Heart left ventricle (tissue), 16 donors: ENCODE measurements around the gene SKAP2. TPM values are rescaled to one million over a fixed set of nuclear protein-coding genes. Genes with fewer than 3 reads are reported as not detected.

ENCODE experiments used
- ATAC-seq, 4 donors: fragments of 200-7000 bp; cut with Tn5 transposase; one replicate each; pipeline ENCODE4 v1.9.1; 2020 to 2022; ENCODE audit warnings: moderate library complexity in 4 of 4, mild to moderate bottlenecking in 3 of 4, moderate number of reproducible peaks in 1 of 4
- DNase-seq, 5 donors: peaks; one replicate each; pipeline ENCODE4 v3.0.0-alpha.2; 2020
- H3K27ac ChIP-seq, 12 donors: fragments of 200-600 bp; sonication (generic) in 4 of 12; one replicate each; pipeline versions ENCODE4 v1.5.0 to v1.8.0; 2016 to 2022; ENCODE audit warnings: mild to moderate bottlenecking in 2 of 12
- H3K27me3 ChIP-seq, 9 donors: fragments of 200-600 bp; sonication (generic) in 2 of 9; one replicate each; pipeline versions ENCODE4 v1.5.1 to v1.8.0; 2016 to 2022; ENCODE audit warnings: mild to moderate bottlenecking in 3 of 9
- H3K36me3 ChIP-seq, 9 donors: fragments of 200-600 bp; sonication (generic) in 2 of 9; one replicate each; pipeline versions ENCODE4 v1.5.0 to v1.8.0; 2018 to 2022; ENCODE audit warnings: mild to moderate bottlenecking in 2 of 9
- H3K4me1 ChIP-seq, 12 donors: fragments of 200-600 bp; sonication (generic) in 4 of 12; one replicate each; pipeline versions ENCODE4 v1.5.0 to v1.8.0; 2016 to 2022; ENCODE audit warnings: mild to moderate bottlenecking in 3 of 12
- H3K4me3 ChIP-seq, 12 donors: fragments of 200-600 bp; sonication (generic) in 4 of 12; one replicate each; pipeline versions ENCODE4 v1.5.0 to v1.8.0; 2017 to 2022; ENCODE audit warnings: mild to moderate bottlenecking in 9 of 12, moderate library complexity in 4 of 12
- H3K9me3 ChIP-seq, 12 donors: fragments of 200-600 bp; sonication (generic) in 4 of 12; one replicate each; pipeline versions ENCODE4 v1.5.0 to v1.8.0; 2016 to 2022; ENCODE audit warnings: mild to moderate bottlenecking in 1 of 12
- POLR2A ChIP-seq, 2 donors: fragments of 450-650 bp; IDR thresholded peaks; one replicate each; pipeline ENCODE4 v1.6.1; 2017; ENCODE audit warnings: antibody characterized with exemption in 2 of 2, mild to moderate bottlenecking in 2 of 2, moderate library complexity in 2 of 2
- WGBS, 4 donors: extraction: QIAGEN DNeasy Blood & Tissue Kit in 2 of 4; methylation state at CpG; one replicate each; pipeline versions ENCODE4 v1.1.5 to v1.1.7; 2013 to 2018; 5-methylcytosine and 5-hydroxymethylcytosine counted together
- intact Hi-C, 10 donors: fragments of 100-400 bp; cut with DNase I; formaldehyde crosslinking; loops; one replicate each; pipeline versions ENCODE4 v1.11.1 to v1.14.2; 2022
- polyA plus RNA-seq, 2 donors: library from polyadenylated mRNA; stranded (reverse); fragments of 200-250 nt; gene quantifications; one replicate each; pipeline ENCODE4 v1.2.3, GENCODE V29; 2013
- total RNA-seq, 9 donors: library from RNA; depleted of rRNA in 2 of 9; stranded (reverse); fragments of >200 nt in 2 of 9; fragmentation: NEBNext Ultra II Directional in 3 of 9; extraction: Animal tissue kit (Norgen Biotek cat#: 25700) in 3 of 9; gene quantifications; one replicate each; pipeline versions ENCODE4 v1.1.0 to v1.2.4, GENCODE V29; 2016 to 2023
- TF ChIP-seq, protein P1 (sequence below), 12 donors: fragments of 200-600 bp; sonication (generic) in 4 of 12; IDR thresholded peaks; one replicate each; pipeline versions ENCODE4 v1.5.0 to v1.8.0; 2018 to 2022; ENCODE audit warnings: antibody characterized with exemption in 12 of 12, mild to moderate bottlenecking in 5 of 12
- donor health status: ischemic (EF 13 %, LVEDD 7.1; RV severe dilation, severe dysfunction).
- donor health status: healthy with polysubstance abuse.
- donor health status: DM: no; HTN: yes; CAD: no.
- donor health status: DM: no; HTN: no; CAD: no.
- donor health status: ischemic (EF 25% LVEDD 6.9; RV normal size, moderate dysfunction).
- donor health status: ischemic (EF 25% LVEDD 5.7; RV mildly dilated, moderate dysfunction).
- donor health status: healthy.
- donor health status: DM: yes; HTN: yes; CAD: no.
- donor health status: ischemic (EF 35%, LVEDD 5.7; RV mildly dilated, moderate dysfunction).
- donor health status: nonischemic (EF 11% LVEDD 7.7; RV severe dilation, severe dysfunction).
- donor health status: DM: yes; HTN: yes; CAD: no.
- donor health status: PGD.
- donor health status: ischemic (EF 29% LVEDD 5.4; RV normal size, mild dysfunction).
- donor health status: nonischemic (EF 23%, LVEDD 6.1; RV moderate dilation, normal function).

Gene SKAP2
- total and polyA plus RNA-seq, 11 donors = 0.99 to 17.3 (median 3.6) TPM

DNA sequence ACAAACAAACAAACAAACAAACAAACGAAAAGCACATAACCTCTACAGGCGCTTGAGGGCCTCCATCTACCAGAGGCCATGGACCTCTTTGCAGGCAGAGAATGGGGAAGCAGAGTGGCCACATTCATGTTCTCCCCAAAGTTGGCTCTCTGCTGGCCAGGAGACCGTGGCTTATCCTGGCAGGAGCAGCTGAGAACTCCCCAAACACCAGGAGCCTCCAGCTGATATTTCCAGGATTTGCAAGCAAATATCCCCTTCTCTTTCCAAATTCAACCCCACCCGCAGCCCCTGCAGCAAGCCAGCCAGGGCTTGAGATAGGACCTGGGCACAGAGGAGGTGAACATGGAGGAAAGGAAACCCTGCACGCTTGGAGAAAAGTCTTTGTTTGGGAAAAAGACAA lies 240.0 kb downstream of the SKAP2 start:
- TF ChIP-seq, protein P1, sequence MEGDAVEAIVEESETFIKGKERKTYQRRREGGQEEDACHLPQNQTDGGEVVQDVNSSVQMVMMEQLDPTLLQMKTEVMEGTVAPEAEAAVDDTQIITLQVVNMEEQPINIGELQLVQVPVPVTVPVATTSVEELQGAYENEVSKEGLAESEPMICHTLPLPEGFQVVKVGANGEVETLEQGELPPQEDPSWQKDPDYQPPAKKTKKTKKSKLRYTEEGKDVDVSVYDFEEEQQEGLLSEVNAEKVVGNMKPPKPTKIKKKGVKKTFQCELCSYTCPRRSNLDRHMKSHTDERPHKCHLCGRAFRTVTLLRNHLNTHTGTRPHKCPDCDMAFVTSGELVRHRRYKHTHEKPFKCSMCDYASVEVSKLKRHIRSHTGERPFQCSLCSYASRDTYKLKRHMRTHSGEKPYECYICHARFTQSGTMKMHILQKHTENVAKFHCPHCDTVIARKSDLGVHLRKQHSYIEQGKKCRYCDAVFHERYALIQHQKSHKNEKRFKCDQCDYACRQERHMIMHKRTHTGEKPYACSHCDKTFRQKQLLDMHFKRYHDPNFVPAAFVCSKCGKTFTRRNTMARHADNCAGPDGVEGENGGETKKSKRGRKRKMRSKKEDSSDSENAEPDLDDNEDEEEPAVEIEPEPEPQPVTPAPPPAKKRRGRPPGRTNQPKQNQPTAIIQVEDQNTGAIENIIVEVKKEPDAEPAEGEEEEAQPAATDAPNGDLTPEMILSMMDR (IDR thresholded peaks at IDR 0.05) = no peak
- no peak for TF ChIP-seq POLR2A (IDR thresholded peaks at IDR 0.05)
- Histone ChIP-seq H3K27me3 (peaks cover 0 to 7% (median 0%) of the 10 kb centered on the region in 9 donors), H3K4me3 (no peak overlapping the region), H3K9me3 (no peaks in the 10 kb centered on the region), H3K36me3 (no peaks in the 10 kb centered on the region), H3K4me1 (no peaks in the 10 kb centered on the region), H3K27ac (no peak overlapping the region)
- WGBS, 4 donors = 76 to 81% (median 78%) methylated on average over 5 of the region's 5 CpGs
- intact Hi-C loops = no loop called here
- no peak for DNase-seq
- ATAC-seq = no peak

DNA sequence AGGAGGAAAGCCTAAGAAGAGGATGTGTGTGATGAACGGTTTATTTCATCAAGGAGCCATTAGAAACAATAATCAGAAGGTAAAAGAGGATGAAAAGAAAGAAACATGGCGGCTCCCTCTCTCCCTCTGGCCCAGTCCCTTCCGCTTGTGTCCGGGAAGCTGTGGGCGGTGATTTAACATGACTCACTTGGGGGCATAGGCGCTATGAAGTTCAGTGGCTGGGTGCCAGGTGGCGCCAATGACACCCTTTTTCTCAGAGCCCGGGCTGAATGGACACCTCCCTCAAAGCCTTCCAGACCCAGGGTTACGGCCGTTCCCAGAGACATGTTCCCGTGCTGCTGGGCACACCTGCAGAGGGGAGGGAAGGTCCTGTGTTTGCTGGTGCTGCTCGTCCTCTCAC lies 244.0 kb downstream of the SKAP2 start:
- Histone ChIP-seq H3K9me3 (no peaks in the 10 kb centered on the region), H3K4me3 (no peak overlapping the region), H3K4me1 (no peaks in the 10 kb centered on the region), H3K36me3 (no peaks in the 10 kb centered on the region), H3K27ac (no peak overlapping the region), H3K27me3 (peaks cover 0 to 7% (median 0%) of the 10 kb centered on the region in 9 donors)
- intact Hi-C loops = no loop called here
- ATAC-seq (no peak), DNase-seq (no peak)
- TF ChIP-seq, protein P1 (IDR thresholded peaks at IDR 0.05) = no peak
- no peak for TF ChIP-seq POLR2A (IDR thresholded peaks at IDR 0.05)
- 57 to 75% (median 72%) methylated on average over 12 of the region's 12 CpGs for WGBS, 4 donors

DNA sequence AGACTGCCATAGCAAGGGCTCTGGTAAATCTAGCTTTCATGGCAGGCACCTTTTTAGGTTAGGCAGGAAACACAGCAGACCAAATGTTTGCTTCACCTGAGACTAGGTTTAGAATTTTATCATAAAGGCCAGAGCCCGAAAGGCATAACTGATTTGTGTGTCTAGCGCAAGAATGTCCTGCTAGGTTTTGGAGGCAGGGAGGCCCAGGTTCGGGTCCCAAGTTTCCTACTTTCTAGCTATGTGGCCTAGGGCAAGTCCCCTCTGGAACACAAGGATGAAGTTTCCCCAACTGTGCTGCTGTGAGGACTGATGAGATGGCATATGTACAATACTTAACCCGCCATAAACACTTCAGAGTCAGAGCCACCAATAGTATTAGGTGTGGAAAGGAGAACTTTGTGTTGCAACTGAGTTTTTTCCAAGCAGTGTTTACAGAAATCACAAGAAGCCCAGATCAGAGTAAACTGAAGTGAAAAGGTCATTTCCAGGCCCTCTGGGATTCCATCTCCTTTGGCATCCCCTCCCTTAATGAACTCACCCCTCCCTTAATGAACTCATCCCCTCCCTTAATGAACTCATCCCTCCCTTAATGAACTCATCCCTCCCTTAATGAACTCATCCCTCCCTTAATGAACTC lies 244.9 kb downstream of the SKAP2 start:
- intact Hi-C loops = no loop called here
- no peaks in the 10 kb centered on the region for H3K9me3 ChIP-seq
- peaks cover 0 to 5% (median 0%) of the 10 kb centered on the region in 9 donors for H3K27me3 ChIP-seq
- ATAC-seq = no peak
- 93 to 95% (median 94%) methylated on average over 3 to 4 of the region's 4 CpGs for WGBS, 4 donors
- no peaks in the 10 kb centered on the region for H3K36me3 ChIP-seq
- H3K4me3 ChIP-seq = no peak overlapping the region
- DNase-seq = no peak
- H3K27ac ChIP-seq = no peak overlapping the region
- no peaks in the 10 kb centered on the region for H3K4me1 ChIP-seq
- TF ChIP-seq POLR2A (IDR thresholded peaks at IDR 0.05) = no peak
- TF ChIP-seq, protein P1 (IDR thresholded peaks at IDR 0.05) = no peak

DNA sequence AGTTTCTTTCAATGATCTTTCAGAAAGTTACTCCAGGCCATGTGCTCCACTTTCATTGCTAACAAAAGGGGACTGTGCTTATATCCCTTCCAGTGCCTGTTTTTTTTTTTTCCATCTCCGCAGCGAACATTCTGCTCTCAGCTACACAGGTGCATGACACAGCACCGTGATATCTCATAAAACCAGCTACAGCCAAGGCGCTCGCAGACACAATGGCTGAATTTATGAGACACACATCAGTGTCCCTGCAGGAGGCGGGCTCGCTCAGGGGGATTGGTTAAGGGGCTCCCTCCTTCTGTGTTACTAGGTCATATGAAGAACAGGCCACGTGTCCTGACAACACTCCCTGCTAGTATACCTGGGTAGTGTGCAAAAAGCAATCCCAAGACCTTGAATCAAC lies 245.5 kb downstream of the SKAP2 start:
- DNase-seq (no peak), ATAC-seq (no peak)
- 84 to 93% (median 86%) methylated on average over 8 of the region's 8 CpGs for WGBS, 4 donors
- no peaks in the 10 kb centered on the region for H3K36me3 ChIP-seq
- H3K27me3 ChIP-seq = peaks cover 0 to 4% (median 0%) of the 10 kb centered on the region in 9 donors
- H3K4me3 ChIP-seq = no peak overlapping the region
- no peak overlapping the region for H3K27ac ChIP-seq
- H3K9me3 ChIP-seq = no peaks in the 10 kb centered on the region
- TF ChIP-seq, protein P1 (IDR thresholded peaks at IDR 0.05) = no peak
- TF ChIP-seq POLR2A (IDR thresholded peaks at IDR 0.05) = no peak
- H3K4me1 ChIP-seq = no peaks in the 10 kb centered on the region
- intact Hi-C loops = no loop called here
